SIG-M5 (cell line): Measurements from ENCODE around the gene AKAP12.
"Not testable (repeated sequence)": the region's sequence is repeated elsewhere in the genome, so short reads cannot be mapped to it uniquely, and the experiment has no call there.

Experiments used
- DNase-seq: peaks from one replicate; lab custom pipeline; 2025; lab: John Stamatoyannopoulos, UW

The AKAP12 gene

DNA sequence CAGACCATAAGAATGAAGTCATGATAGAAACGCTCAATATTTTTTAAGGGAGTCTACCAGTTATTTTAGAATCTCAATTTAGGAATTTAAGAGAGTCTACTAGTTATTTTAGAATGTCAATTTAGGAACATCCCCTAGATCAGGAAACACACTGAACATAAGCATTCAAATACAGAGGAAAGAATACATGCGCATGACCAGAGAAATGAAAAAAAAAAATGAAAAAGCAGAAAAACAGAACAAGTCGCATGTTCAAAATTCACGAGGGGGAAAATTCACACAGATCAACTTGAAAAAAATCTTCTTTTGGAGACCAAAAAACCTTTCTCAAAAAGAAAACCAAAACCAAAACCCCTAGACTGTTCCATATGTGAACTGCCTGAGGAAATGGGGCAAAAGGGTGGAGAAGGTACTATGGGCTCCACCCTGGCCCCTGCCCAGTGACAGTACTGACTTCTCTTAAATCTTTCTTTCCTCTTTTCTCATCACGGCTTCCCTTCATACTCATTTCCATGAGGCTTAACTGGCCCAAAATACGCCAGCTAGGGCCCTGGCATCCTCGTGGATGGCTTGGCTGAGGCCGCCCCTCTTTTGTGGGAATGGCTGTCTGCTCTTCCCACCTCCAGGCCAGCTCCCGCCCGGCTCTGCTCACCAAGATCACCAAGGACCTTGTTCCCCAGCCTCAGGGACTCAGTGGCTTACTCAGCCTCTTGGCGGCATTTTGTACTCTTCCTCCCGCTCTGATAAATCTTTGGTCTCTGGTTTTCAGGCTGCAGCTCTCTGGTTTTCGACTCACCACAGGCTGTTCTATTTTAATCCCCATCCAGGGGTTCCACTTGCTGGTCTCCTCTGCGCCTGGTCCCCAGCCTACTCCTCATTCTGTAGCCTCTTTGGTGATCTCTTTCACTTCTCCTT is 140.4 kb downstream of the AKAP12 start:
- no peak for DNase-seq

DNA sequence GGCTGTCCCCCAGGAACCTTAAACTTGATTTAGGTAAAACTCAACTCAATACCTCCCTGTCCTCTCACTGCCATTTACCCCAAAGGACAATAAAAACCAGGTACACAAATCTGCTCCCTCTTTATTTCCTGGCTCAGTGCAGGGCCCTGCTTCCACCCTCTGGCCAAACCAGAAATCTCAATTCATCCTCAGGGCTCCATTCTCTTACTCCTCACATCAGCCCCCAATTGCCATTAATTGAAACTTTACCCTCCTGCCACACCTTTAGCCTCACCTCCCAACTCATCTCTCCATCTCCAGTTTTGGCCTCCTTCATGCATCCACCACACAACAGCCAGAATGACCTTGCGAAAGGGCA is 141.1 kb downstream of the AKAP12 start:
- DNase-seq: no peak

DNA sequence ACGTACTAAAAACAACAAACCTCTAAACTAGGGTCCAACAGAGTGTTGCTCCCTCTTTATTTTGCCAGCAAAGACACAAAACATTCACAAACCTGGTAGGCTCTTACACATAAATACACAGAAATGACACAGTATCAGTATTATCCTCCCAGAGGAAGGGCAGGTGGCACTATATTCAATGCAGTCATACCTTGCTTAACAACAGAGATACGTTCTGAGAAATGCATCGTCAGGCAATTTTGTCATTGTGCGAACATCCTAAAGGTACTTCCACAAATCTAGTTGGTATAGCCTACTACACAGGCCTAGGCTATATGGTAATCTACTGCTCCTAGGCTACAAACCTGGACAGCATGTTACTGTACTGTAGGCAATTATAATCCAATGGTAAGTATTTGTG is 142.0 kb downstream of the AKAP12 start:
- no peak for DNase-seq

DNA sequence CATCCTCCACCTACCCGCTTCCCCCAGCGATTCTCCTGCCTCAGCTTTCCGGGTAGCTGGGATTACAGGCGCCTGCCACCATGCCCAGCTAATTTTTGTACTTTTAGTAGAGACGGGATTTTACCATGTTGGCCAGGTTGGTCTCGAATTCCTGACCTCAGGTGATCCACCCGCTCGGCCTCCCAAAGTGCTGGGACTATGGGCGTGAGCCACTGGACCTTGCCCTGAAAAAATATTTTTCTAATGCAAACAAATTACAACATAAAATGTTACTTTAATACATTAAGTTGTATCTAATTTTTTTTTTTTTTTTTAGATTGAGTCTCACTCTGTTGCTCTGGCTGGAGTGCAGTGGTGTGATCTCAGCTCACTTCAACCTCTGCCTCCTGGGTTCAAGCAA is 142.9 kb downstream of the AKAP12 start:
- not testable (repeated sequence) for DNase-seq

DNA sequence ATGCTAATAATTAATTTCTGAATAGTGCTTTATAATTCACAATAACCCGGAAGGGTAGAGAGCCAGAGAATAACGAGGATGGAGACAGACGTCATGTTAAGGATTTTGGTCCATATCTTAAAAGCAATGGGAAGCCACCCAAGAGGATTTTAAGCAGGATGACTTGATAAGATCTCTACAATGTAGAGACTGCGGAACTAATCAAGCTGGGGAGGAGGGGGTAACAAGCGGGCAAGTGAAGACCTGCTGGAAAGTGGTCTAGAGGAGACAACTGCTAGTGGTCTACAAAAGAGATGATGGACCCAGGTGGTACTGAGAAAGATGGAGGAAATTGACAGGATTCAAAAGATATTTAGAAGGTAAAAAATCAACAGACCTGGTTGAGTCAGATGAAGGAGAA is 144.4 kb downstream of the AKAP12 start:
- no peak for DNase-seq

DNA sequence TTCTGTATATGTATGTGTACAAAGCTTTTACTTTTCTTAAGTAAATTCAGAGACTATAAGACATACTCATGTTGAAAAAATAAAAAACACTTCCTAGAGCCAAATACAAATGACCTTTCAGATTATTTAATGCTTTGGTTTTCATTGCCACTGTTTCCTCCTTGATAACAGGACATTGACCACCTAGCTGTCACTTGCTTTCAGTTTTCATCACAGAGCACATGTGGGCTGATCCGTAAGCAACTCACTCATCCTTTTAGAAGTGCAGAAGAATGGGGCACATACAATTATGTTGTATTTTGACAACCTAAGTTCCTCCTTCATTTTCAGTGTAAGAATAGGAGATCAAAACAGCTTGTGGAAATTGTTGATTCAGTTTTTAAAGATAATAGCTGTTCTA is 145.4 kb downstream of the AKAP12 start:
- no peak for DNase-seq

DNA sequence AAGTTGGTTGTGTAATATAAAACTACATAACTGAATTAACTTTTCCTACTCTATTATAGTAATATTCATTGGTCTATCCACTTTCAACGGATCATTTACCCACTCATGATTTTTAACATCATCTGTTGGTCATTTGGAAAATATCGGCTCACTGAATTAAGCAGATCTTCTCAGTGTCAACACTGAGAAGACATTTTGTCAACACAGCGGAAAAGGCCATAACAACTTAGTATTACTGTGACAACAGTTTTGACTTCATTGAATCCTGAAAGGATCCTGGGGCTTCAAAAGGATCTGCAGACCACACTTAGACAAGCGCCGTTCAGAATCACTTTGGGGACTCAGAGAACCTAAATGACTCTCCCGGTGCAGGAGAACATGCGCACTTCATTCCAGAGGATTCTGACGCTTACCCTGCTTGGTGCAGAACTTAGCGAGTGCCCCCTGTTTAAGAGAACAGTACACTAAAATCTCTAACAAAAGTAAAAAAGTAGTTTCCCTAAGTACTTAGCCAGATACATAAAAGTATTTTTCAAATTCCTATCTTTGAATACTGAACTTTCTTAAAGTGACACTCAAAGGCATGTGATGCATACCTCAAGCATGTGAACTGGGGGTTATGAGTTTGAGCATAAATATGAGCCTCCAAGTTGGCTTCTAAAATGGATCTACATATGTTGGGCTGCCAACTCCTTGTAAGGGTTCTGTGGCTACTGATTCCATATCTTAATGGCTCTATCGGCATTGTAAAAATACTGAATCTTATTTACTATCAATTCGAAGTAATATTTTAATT is 147.6 kb downstream of the AKAP12 start:
- no peak for DNase-seq

DNA sequence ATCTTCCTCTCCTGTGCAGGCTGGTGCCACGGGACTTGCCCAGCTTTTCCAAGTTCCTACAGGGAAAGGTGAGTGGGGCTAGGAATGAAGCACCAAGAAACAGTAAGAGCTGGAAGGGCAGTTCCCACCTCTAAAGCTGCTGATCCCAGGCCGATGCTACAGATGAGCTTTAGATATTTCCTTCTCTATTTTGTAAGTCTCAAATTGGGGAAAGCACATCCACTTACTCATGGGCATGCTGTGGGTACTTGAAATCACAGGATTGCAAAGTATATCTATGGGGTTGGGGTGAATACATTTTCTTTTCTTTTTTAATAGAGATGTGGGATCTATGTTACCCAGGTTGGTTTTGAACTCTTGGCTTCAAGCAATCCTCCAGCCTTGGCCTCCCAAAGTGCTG is 148.5 kb downstream of the AKAP12 start:
- DNase-seq: no peak

DNA sequence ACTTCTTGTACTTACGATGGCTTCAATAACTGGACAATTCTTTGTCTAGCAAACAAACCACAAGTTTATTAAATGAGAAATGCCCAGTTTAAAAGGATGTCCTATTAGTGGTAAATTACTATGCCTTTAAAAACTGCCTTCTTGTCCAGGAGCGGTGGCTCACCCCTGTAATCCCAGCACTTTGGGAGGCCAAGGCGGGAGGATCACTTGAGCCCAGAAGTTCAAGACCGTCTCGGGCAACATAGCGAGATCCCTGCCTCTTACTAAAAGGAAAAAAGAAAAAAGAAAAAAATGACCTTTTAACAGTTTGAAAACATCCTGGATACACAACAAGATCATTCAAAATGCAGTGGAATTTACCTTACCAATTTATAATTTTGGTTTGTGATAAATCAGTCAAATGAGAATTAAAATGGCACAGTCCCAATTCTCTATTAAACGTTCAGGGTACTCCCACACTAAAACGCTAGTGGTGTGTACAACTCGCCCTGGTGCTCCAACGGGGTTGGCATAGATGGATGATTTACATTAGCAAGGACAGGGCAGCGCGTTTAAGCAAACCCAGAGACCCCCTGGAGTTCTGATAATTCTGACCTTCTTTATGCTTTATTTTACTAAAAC is 149.3 kb downstream of the AKAP12 start:
- no peak for DNase-seq

DNA sequence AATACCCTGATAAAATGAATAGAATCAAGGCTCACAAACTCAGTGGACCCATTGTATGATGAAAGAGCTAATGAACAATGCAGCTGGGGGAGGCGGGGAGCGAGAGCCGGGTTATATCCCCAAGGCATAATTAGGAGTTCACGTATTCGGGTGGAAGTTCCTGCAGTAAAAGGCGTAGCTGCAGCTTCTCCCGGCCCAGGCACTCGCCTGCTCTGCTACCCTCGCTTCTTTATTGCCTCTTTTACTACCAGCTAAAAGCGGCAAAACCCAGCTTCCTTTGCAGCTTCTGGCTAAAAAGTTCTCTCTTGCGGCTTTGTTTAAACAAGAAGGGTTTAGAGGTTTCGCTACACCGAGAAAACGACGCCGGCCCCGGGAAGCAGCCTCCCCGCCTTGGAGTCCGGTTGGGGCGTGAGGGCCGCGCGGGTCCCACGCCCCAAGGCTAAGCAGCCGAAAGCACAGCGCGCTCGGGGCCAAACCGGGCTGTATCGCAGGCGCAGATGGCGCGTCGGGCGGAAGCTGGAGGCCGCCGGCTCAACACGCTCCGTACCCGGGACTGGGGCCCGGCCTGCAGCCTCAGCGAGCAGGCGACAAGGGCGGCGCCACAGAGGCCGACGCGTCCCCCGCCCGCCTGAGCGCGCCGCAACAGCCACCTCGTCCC is 150.0 kb downstream of the AKAP12 start:
- DNase-seq: peak; percentile 76

DNA sequence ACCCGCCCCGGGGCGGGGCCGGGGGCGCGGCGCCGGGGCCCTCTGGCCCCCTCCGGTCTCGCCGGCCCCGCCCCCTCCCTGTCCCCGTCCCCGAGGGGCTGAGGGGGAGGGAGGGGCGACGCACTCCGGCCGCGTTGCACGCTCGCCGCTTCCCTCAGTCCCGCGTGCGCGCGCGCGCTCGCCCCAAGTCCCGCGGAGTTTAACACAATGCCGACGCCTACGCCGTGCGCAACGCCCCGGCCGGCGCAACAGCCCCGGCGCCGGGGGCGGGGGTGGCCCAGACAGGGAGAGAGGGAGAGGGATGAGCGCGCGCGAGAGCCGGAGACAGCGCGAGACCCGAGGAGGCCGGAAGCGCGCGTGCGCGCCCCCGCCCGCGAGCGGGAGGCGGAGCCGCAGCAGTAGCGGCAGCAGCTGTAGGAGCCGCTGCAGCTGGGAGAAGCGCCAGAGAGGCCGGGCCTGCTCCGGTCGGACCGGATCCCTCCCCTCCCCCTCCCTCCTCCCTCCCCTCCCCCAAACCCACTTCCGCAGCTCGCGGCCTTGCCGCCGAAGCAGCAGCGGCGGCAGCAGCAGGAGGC is 150.6 kb downstream of the AKAP12 start:
- DNase-seq: peak; percentile 76

DNA sequence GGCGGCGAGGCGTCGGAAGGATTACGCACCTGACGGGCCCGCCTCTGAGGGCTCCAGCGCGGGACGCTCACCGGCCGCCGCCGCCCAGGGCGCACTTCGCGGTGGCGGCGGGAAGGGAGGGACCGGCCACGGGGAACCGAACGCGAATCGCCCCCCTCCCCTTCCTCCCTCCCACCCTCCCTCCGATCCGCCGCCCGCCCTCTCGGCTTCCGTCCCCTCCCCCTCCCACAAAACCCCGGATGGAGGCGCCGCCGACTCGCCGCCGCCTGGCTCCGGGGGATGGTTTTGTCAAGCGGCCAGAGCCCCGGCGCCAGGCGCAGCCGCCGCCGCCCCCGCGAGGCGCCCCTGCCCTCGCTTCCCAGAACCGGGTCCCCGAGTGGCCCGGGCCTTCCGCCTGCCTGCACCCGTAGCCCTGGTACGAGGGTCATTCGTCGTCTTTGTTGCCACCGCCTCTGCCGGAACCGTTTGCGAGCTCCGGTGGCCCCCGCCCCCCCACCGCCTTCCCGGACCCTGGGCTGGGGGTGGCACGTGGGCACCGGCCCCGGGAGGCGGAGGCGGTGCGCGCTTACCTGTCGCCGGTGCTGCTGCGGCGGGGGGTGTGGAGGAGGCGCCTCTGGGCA is 151.2 kb downstream of the AKAP12 start:
- no peak for DNase-seq

DNA sequence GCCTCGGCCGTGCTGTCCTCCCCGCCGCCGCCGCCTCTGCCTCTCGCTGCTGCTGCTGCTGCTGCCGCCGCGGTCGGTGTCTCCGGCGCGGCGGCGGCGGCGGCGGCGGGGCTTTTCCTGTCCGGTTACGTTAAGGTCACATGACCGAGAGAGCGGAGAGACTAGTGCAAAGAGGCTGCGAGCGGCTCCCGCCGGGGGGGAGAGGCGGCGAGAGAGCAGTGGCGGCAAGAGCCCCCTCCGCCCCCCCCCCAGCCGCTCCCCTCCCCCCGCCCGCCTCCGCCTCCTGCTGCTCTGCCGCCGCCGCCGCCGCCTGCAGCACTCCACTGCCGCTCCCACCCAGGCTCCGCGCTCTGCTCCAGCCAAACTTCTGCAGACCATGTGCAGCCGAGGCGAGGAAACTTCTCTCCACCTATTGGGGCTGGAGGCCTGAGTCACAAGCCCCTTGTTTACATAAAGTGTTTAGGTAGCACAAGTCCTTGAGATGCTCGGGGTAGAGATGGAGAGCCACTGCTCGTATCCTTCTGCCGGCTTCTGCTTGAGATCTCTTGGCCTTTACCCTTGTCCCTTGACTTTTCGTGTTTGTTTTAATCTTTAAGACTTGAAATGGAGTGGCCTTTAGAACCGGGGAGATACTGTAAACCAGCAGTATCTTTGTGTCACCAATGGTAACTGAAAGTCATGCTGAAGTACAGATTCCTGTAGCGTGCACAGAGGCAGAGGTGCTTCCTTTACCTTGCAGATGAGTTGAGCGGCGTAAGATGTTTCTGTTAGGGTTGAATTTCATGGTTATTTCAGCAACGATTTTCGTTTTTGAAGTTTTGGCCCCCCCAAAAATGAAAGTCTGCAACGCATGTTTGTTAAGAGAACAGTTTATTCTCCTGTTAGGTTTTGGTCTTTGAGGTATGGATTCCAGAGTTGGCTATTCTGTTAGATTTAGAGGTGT is 152.0 kb downstream of the AKAP12 start, which contains the start of gene ZBTB2:
Gene ZBTB2 (minus strand): TSS at position 89 of the 943 bp plus-strand sequence. CDS start 17,922 bp downstream, outside the sequence.
- DNase-seq: no peak

DNA sequence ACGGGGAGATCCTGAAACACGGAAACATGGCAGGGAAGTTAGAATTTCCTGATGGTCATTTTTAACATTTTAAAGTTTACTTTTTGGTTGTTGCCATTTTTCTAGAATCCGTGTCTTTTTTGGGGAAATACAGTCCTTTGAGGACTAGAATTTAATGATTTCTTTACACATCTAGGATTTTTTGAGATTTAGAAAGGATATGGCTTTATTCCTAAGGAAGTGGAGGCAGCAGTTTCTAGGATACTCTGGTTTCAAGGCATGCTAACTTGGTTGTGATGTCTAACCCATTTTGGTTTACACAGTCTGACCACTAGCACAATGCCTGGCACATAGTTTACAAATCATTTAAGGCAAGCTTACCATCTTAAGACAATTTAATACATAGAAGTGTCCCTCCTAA is 152.7 kb downstream of the AKAP12 start:
- DNase-seq: no peak

DNA sequence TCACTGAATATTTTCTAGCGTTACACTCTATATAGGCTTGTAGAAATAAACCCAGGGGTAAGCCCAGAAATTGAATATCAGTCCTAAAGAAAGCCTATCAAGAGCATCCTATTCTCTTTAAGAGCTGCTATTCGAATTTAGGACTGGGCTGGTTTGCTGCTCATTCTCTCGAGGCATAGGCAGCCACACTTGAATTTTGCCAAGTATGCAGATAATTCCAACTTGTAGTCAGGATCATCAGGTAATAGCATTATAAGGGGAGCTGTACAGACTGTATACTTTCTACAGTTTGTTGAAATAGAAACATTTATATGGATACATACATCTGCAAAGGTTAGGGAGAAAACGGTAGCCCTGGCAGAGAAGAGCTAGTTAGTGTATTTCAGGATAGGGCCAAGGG is 153.6 kb downstream of the AKAP12 start:
- no peak for DNase-seq

DNA sequence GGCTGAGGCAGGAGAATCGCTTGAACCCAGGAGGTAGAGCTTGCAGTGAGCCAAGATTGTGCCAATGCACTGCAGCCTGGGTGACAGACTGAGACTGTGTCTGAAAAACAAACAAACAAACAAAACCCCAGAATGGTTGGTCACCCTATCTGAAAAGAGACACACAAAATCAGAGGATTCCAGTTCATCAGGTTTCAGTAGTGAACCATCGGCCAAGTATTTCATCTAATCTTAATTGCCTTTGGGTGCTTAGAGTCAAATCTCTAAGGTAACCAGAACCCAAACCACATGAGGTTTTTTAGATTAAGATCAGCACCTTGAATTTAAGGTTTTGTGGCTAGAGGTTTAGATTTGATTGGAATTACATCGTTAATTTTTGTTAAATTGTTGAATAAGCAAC is 159.9 kb downstream of the AKAP12 start:
- DNase-seq: no peak

DNA sequence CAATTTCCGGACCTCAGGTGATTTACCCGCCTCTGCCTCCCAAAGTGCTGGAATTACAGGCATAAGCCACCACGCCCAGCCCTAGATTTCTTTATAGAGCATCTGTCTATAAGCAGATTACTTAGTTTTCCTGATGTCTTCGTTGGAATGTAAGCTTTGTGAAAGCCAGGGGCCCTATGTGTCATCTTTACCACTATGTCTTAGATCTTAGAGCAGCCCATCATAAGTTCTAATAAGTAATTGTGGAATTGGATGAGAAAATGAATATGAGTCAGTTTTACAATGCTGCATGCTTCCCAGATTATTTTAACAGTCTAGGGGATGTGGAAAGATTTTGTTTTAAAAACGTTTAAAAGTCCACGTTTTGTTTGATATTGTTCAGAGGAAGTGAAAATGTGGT is 160.7 kb downstream of the AKAP12 start:
- no peak for DNase-seq

DNA sequence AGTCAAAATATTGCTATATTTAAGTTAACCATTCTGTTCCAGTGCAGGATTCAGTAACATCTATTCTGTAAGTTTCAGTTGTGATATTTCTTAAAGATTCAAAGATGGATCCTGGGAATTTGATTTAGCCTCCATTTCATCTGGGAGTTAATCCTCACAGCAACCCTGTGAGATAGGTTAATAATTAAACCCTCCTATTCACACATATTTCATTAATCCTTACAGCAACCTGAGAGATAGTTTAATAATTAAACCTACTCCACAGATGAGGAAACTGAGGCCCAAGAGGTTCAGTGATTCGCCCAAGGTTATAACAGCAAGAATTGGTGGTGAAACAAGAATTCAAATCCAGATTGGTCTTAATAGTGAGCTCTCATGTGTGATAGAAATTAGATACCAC is 162.5 kb downstream of the AKAP12 start:
- no peak for DNase-seq

DNA sequence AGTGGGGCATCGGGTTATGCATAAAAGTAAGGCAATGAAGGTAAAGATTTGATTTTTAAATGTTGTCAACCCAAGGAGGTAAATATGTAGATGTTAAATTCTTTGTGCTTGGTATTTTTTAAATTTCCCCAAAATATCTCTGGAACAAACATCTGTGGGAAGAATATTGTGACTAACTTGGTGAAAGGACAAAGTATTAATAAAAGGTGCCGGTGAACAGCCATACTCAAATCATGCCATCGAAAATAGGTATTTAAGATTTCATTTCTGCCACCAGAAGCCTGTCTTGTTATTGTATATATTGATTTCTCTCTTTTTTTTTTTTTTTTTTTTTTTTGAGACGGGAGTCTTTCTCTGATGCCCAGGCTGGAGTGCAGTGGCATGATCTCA is 164.1 kb downstream of the AKAP12 start:
- no peak for DNase-seq
